ENCODE data around the gene SIRPG. TPM values are rescaled to one million over a fixed set of nuclear protein-coding genes. Genes with fewer than 3 reads are reported as not detected.

Gene SIRPG
- total RNA-seq, 1 donor from 2014 or later: not detected

- H3K4me1 Mint-ChIP-seq: peaks cover 18% of the 10 kb centered on the region
- DNase-seq (ENCODE audit: low spot score): no peak
- H3K4me3 Mint-ChIP-seq: no peak overlapping the region
- Histone ChIP-seq H2AFZ (replicated peaks) (no peak overlapping the region), H3K9me3 (ENCODE audit: low read depth) (no peaks in the 10 kb centered on the region), H3K4me3 (no peak overlapping the region), H3K9ac (no peak overlapping the region), H4K20me1 (ENCODE audit: low read depth) (no peaks in the 10 kb centered on the region), H3K4me2 (no peak overlapping the region), H3K79me2 (ENCODE audit: low read depth) (no peaks in the 10 kb centered on the region), H3F3A (ENCODE audit: low read depth) (no peaks in the 10 kb centered on the region), H3K4me1 (no peaks in the 10 kb centered on the region), H3K36me3 (no peaks in the 10 kb centered on the region), H3K27ac (no peak overlapping the region), H3K27me3 (peaks cover 53% of the 10 kb centered on the region)
- no peak overlapping the region for H3K27ac Mint-ChIP-seq
- H3K9me3 Mint-ChIP-seq: peaks cover 2% of the 10 kb centered on the region
- peaks cover 9% of the 10 kb centered on the region for H3K27me3 Mint-ChIP-seq (ENCODE audit: insufficient read depth, low read depth)
- no peaks in the 10 kb centered on the region for H3K36me3 Mint-ChIP-seq
- TF ChIP-seq EZH2 (IDR thresholded peaks at IDR 0.05) (no peak), CTCF (IDR thresholded peaks at IDR 0.05) (no peak), EZH2phosphoT487 (IDR thresholded peaks at IDR 0.05) (no peak)
Measured at GRCh38 chr20:1667502-1668085, 10.0 kb upstream of the SIRPG start.

- Histone ChIP-seq H3K9ac (no peak overlapping the region), H4K20me1 (ENCODE audit: low read depth) (no peaks in the 10 kb centered on the region), H2AFZ (replicated peaks) (no peak overlapping the region), H3K36me3 (no peaks in the 10 kb centered on the region), H3K4me2 (no peak overlapping the region), H3K4me3 (no peak overlapping the region), H3K27ac (no peak overlapping the region), H3K4me1 (no peaks in the 10 kb centered on the region), H3K27me3 (peaks cover 49% of the 10 kb centered on the region), H3K79me2 (ENCODE audit: low read depth) (no peaks in the 10 kb centered on the region), H3K9me3 (ENCODE audit: low read depth) (no peaks in the 10 kb centered on the region), H3F3A (ENCODE audit: low read depth) (no peaks in the 10 kb centered on the region)
- no peak overlapping the region for H3K4me3 Mint-ChIP-seq
- H3K27me3 Mint-ChIP-seq (ENCODE audit: insufficient read depth, low read depth): peaks cover 9% of the 10 kb centered on the region
- no peak for DNase-seq (ENCODE audit: low spot score)
- TF ChIP-seq CTCF (IDR thresholded peaks at IDR 0.05) (no peak), EZH2 (IDR thresholded peaks at IDR 0.05) (no peak), EZH2phosphoT487 (IDR thresholded peaks at IDR 0.05) (no peak)
- no peak overlapping the region for H3K27ac Mint-ChIP-seq
- no peaks in the 10 kb centered on the region for H3K36me3 Mint-ChIP-seq
- peaks cover 2% of the 10 kb centered on the region for H3K9me3 Mint-ChIP-seq
- peaks cover 18% of the 10 kb centered on the region for H3K4me1 Mint-ChIP-seq
Measured at GRCh38 chr20:1666802-1667201, 9.2 kb upstream of the SIRPG start.

- Histone ChIP-seq H3K4me3 (no peak overlapping the region), H3K27me3 (peaks cover 49% of the 10 kb centered on the region), H3K79me2 (ENCODE audit: low read depth) (no peaks in the 10 kb centered on the region), H3K27ac (no peak overlapping the region), H3K36me3 (no peaks in the 10 kb centered on the region), H3F3A (ENCODE audit: low read depth) (no peaks in the 10 kb centered on the region), H3K4me1 (no peaks in the 10 kb centered on the region), H2AFZ (replicated peaks) (no peak overlapping the region), H3K9ac (no peak overlapping the region), H3K9me3 (ENCODE audit: low read depth) (no peaks in the 10 kb centered on the region), H3K4me2 (no peak overlapping the region), H4K20me1 (ENCODE audit: low read depth) (no peaks in the 10 kb centered on the region)
- Mint-ChIP-seq H3K9me3 (peaks cover 2% of the 10 kb centered on the region), H3K27me3 (ENCODE audit: insufficient read depth, low read depth) (peaks cover 4% of the 10 kb centered on the region), H3K4me3 (no peak overlapping the region), H3K36me3 (no peaks in the 10 kb centered on the region), H3K27ac (no peak overlapping the region), H3K4me1 (peaks cover 18% of the 10 kb centered on the region)
- TF ChIP-seq EZH2phosphoT487 (IDR thresholded peaks at IDR 0.05) (no peak), EZH2 (IDR thresholded peaks at IDR 0.05) (no peak), CTCF (IDR thresholded peaks at IDR 0.05) (no peak)
- DNase-seq (ENCODE audit: low spot score): no peak
Measured at GRCh38 chr20:1665345-1665744, 7.8 kb upstream of the SIRPG start.
